Hepatic stellate cell (primary cell): ENCODE data around the gene STK11IP.

Source experiments
- DNase-seq: peaks from one replicate; pipeline ENCODE4 v3.0.0; 2011; ENCODE audit warnings: low spot score

STK11IP gene

GRCh38 chr2:219563271-219563928 is 34.3 kb upstream of the STK11IP start:
- DNase-seq: no peak

GRCh38 chr2:219565130-219566080 is 32.3 kb upstream of the STK11IP start:
- no peak for DNase-seq

- no peak for DNase-seq
Measured at GRCh38 chr2:219566640-219567039, 31.0 kb upstream of the STK11IP start.

DNA sequence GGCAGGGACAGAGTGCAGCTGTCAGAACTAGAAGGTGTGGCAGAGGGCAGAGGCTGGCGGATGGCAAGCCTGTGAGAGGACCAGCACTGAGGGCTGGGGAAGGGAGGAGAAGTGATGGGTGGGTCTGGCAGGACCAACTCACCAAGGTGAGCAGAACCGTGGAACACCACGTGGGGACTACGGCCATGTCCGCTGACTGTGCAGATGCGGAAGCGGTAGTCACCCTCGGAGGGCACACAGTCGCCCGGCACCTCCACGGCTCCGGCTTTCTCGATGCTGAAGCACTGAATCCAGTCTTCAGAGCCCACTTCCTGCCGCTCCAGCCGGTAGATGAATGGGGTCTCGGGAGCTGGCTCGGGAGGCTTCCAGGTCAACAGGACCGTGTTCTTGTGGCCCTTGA is 30.5 kb upstream of the STK11IP start:
- DNase-seq: no peak

DNA sequence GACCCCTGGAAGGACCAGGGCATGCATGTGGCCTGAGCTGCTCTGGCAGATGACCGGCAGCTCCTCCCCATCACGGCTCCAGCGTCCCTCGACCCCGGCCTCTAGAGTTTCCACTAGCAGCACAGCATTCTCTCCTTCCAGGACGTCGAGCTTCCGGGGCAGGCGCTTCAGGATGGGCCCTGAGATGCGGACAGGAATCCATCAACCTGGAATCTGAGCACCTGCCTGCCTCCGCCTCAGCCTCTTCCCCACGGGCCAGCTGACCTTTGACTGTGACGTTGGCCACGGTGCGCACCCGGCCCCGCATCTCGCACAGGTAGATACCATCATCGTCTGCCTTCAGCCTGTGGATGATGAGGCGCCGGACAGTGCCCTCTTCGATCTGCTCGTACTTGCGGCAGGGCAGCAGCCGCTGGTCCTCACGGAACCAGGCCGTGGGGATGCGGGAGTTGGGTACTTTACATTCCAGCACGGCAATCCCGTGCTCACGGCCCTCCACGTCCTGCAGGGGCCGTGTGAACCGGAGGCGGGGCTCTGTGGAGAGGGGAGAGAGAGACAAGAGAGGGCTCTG is 29.8 kb upstream of the STK11IP start:
- DNase-seq: no peak

GRCh38 chr2:219569041-219569440 is 28.6 kb upstream of the STK11IP start:
- DNase-seq: no peak

DNA sequence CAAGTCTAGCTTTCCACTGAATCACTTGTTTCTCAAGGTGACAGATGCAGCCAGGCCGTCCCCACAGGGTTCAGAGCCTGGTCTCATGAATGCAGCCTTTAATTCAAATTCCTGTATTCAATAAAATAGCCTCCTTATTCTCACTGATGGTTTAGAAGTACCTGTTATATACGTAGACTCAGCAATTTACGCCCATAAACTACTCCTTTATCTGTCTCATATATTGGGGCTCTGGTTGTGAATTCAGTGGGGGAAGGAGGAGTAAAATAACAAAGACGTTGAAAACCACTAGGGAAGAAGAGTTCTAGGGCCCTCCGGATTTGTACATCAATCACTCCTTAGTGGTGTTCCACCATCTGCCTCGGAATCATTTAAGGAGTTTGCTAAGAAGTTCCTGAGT is 28.0 kb upstream of the STK11IP start:
- no peak for DNase-seq

GRCh38 chr2:219570194-219570923 is 27.3 kb upstream of the STK11IP start:
- DNase-seq: peak; percentile 72

DNA sequence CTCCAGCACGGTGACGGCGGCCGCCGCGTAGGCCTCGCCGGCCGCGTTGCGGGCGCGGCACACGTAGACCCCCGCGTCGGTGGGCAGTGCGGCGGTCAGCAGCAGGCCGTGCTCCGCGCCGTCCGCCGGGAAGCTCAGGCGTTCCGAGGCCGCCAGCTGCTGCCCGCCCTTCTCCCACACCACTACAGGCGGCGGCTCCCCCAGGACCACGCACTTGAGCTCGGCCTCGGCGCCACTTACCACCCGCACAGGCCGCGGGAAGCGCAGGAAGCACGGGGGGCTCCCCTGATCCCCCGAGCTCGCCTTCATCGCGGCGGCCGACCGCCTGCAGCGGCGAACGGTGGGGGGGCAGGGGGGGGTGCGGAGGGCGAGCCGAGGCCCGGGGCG is 26.7 kb upstream of the STK11IP start:
- DNase-seq: peak; percentile 60

GRCh38 chr2:219571311-219572236 is 26.1 kb upstream of the STK11IP start, which contains the start of gene OBSL1:
Gene OBSL1 (minus strand): TSS chr2:219571539. CDS start chr2:219571232, 307 bp downstream.
- DNase-seq: peak; percentile 81

DNA sequence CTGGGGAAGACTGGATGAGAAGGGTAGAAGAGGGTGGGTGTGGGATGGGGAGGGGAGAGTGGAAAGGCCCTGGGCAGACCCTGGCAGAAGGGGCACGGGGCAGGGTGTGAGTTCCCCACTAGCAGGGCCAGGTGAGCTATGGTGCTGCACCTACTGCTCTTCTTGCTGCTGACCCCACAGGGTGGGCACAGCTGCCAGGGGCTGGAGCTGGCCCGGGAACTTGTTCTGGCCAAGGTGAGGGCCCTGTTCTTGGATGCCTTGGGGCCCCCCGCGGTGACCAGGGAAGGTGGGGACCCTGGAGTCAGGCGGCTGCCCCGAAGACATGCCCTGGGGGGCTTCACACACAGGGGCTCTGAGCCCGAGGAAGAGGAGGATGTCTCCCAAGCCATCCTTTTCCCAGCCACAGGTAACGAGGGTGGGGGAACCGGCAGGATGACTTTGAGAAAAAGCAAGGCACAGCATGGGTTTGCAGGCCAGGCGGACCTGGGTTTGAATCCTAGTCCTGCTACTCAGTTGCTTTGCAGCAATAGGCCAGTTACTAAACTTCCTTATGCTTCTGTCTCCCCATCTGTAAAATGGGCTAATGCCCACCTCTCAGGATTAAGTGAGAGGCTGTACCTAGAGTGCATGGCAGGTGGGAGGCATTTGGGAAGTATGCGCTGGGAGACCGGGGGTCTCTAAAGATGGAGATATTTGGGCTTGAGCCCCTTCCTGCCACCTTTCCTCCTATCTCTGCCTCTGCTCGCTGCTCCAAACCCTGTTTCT is 25.2 kb upstream of the STK11IP start, which contains the start of gene INHA:
Gene INHA, plus strand, starts transcription at position 74 of the 765 bp plus-strand sequence. Its CDS starts 65 bp downstream, at position 139.
- no peak for DNase-seq

- DNase-seq: no peak
Measured at GRCh38 chr2:219573166-219573565, 24.5 kb upstream of the STK11IP start.

DNA sequence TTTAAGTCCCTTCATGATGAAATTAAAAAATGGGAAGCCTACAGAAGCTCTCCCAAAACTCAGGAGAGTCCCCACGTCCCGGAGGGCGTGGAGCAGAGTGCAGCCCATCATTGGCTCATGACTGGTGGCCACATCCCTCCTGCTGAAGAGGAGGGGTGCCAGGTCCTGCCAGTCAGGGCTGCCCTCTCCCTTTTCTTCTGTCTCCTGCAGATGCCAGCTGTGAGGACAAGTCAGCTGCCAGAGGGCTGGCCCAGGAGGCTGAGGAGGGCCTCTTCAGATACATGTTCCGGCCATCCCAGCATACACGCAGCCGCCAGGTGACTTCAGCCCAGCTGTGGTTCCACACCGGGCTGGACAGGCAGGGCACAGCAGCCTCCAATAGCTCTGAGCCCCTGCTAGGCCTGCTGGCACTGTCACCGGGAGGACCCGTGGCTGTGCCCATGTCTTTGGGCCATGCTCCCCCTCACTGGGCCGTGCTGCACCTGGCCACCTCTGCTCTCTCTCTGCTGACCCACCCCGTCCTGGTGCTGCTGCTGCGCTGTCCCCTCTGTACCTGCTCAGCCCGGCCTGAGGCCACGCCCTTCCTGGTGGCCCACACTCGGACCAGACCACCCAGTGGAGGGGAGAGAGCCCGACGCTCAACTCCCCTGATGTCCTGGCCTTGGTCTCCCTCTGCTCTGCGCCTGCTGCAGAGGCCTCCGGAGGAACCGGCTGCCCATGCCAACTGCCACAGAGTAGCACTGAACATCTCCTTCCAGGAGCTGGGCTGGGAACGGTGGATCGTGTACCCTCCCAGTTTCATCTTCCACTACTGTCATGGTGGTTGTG is 23.0 kb upstream of the STK11IP start:
- DNase-seq: no peak

DNA sequence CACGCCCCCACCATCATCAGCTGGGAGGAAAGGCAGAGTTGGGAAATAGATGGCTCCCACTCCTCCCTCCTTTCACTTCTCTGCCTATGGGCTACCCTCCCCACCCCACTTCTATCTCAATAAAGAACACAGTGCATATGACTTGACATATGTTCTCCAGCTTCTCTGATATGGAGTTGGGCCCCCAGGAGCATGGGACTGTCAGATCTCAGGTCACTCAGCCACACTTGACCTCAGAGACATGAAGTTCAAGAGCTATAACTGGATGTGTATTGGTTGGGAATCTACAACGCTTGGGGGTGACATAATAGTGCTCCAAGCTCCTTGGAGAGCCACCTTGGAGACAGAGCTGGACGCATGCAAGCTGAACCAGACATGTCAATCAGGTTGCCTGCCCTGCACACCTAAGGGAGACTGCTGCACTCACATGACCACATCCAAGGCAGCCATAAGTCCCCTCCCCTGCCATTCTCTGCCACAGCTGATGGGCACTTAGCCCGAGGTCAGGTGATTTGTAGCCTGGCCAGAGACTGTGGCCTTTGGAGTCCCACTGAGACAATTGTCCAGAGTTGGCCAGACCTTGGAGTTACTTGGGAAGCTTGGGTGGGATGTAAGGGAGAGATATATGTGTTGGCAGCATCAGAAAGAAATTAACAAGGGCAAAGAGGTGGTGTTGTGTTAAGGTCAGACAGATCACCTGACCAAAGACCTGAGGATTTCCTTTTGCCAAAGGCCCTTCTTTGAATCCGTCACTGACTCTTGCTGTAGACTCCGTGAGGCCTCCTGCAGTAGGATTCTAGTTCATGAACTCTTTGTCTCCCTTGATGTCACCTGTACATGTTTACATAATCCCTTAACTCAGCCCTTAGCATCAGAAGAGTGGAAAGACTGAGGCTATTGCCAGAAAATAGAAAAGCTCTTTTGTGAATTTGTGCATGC is 21.8 kb upstream of the STK11IP start:
- no peak for DNase-seq

DNA sequence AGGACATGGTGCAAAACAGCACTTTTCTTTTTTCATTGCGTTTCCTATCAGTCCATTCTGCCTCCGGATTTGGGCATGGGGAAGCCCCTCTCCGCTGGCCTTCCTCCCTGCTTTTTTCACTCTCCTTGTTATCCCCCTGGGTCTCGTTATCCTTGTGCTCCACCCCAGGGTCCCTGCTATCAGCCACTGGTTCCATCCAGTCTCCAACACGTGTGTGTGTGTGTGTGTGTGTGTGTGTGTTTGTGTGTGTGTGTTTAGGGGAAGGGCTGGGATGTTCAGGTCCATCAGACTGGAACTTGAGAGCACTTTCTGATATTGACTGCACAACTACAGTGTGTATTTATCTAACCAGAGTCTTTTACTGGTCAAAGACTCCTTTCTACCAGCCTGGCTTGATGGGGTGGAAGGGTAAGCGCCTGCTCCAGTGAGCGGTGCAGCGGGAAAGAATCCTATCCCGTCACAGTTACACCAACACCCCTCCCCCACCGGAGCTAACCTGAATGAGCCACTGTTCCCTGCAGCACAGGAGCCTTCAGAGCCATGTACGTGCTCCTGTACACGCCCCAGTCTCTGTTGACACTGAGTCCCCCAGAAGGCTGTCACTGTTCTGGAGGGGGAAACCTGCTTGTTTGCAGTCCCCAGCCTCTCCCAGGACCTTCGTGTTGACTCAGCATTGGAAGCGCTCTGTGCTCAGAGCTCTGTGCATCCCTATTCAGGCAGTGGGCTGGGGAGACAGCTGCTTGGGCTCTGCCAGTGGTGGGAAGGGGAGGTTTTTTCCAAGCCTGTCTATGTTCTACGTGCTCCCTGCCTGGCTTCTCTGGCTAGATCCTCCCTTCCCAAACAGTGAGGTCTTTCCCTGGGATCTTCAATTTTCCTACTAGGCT is 20.9 kb upstream of the STK11IP start:
- DNase-seq: no peak

GRCh38 chr2:219578811-219579613 is 18.6 kb upstream of the STK11IP start:
- no peak for DNase-seq
